Hematopoietic multipotent progenitor cell treated with erythropoietin and hydrocortisone succinate and interleukin-3 and kit ligand, for 8 days (in vitro differentiated cells): ENCODE data around the gene SLC4A3.

ENCODE experiments used
- DNase-seq: peaks from one replicate; pipeline ENCODE4 v3.0.0-alpha.2; 2015

SLC4A3 gene

GRCh38 chr2:219614076-219614860, 13.2 kb upstream of the SLC4A3 start:
- no peak for DNase-seq

GRCh38 chr2:219615036-219615435, 12.4 kb upstream of the SLC4A3 start:
- no peak for DNase-seq

GRCh38 chr2:219615894-219616293, 11.5 kb upstream of the SLC4A3 start:
- DNase-seq, result no peak

GRCh38 chr2:219616550-219616949, 10.9 kb upstream of the SLC4A3 start:
- no peak for DNase-seq

GRCh38 chr2:219618733-219619122, 8.7 kb upstream of the SLC4A3 start:
- DNase-seq, result no peak

GRCh38 chr2:219619235-219619634, 8.2 kb upstream of the SLC4A3 start:
- no peak for DNase-seq

GRCh38 chr2:219620546-219620945, 6.9 kb upstream of the SLC4A3 start:
- DNase-seq, result no peak

GRCh38 chr2:219621935-219622334, 5.5 kb upstream of the SLC4A3 start:
- DNase-seq, result no peak

- DNase-seq, result no peak
Measured at GRCh38 chr2:219622472-219622871, 5.0 kb upstream of the SLC4A3 start.

- no peak for DNase-seq
Measured at GRCh38 chr2:219624565-219624964, 2.9 kb upstream of the SLC4A3 start.

GRCh38 chr2:219625179-219625578, 2.3 kb upstream of the SLC4A3 start:
- DNase-seq, result no peak

- no peak for DNase-seq
Measured at GRCh38 chr2:219626540-219626939, 890 bp upstream of the SLC4A3 start.

- no peak for DNase-seq
Measured at GRCh38 chr2:219628235-219628985, 980 bp downstream of the SLC4A3 start.

- DNase-seq, result no peak
Measured at GRCh38 chr2:219628986-219629901, 1.8 kb downstream of the SLC4A3 start.

- DNase-seq, result no peak
Measured at GRCh38 chr2:219629976-219630695, 2.7 kb downstream of the SLC4A3 start.

GRCh38 chr2:219630770-219631405, 3.5 kb downstream of the SLC4A3 start:
- no peak for DNase-seq

- DNase-seq, result no peak
Measured at GRCh38 chr2:219631406-219631891, 4.0 kb downstream of the SLC4A3 start.

GRCh38 chr2:219631904-219632759, 4.7 kb downstream of the SLC4A3 start:
- no peak for DNase-seq

GRCh38 chr2:219632760-219633105, 5.3 kb downstream of the SLC4A3 start:
- no peak for DNase-seq

- DNase-seq, result no peak
Measured at GRCh38 chr2:219633276-219634065, 6.0 kb downstream of the SLC4A3 start.
